Nephron (organoid): ENCODE data around the gene CLIP3.
"Not testable (repeated sequence)": the region's sequence is repeated elsewhere in the genome, so short reads cannot be mapped to it uniquely, and the experiment has no call there.

Experiments
- H3K27ac Mint-ChIP-seq, 3 experiments: 2 replicates each; pipeline ENCODE4 v1.8.0; 2020; ENCODE audit warnings: mixed read lengths in 3 of 3, mild to moderate bottlenecking in 2 of 3, moderate library complexity in 1 of 3
- H3K27me3 Mint-ChIP-seq: 2 replicates; pipeline ENCODE4 v1.8.0; 2021; ENCODE audit warnings: low read depth, mild to moderate bottlenecking, moderate library complexity, mixed read lengths
- H3K36me3 Mint-ChIP-seq: 2 replicates; pipeline ENCODE4 v1.8.0; 2020; ENCODE audit warnings: low read depth, mixed read lengths
- H3K4me1 Mint-ChIP-seq: 2 replicates; pipeline ENCODE4 v1.8.0; 2020; ENCODE audit warnings: mixed read lengths
- H3K4me3 Mint-ChIP-seq, 3 experiments: 2 replicates each; pipeline ENCODE4 v1.8.0; 2020; ENCODE audit warnings: mild to moderate bottlenecking in 3 of 3, mixed read lengths in 3 of 3, moderate library complexity in 2 of 3
- H3K9me3 Mint-ChIP-seq: 2 replicates; pipeline ENCODE4 v1.8.0; 2020; ENCODE audit warnings: mixed read lengths
- CTCF ChIP-seq, 3 experiments: fragments of 200-600 bp; sonication (generic); IDR thresholded peaks; one replicate each; pipeline ENCODE4 v1.5.0; 2021; ENCODE audit warnings: antibody characterized with exemption in 3 of 3; ENCODE audit not compliant: unreplicated experiment in 3 of 3

Gene CLIP3

GRCh38 chr19:36051236-36051635 lies 18.6 kb upstream of the CLIP3 start:
- H3K27ac Mint-ChIP-seq: peak overlapping the region; percentile 18 to 61 (median 32)
- peak in 2 of 3 experiments; percentile 32 to 39 for TF ChIP-seq CTCF (IDR thresholded peaks at IDR 0.05; ENCODE audit: unreplicated experiment in 3 of 3)
- H3K27me3 Mint-ChIP-seq: no peaks in the 10 kb centered on the region
- no peaks in the 10 kb centered on the region for H3K9me3 Mint-ChIP-seq
- H3K36me3 Mint-ChIP-seq: peaks cover 9% of the 10 kb centered on the region
- H3K4me3 Mint-ChIP-seq: peak overlapping the region; percentile 67 to 77 (median 71)
- peaks cover 21% of the 10 kb centered on the region for H3K4me1 Mint-ChIP-seq

- H3K9me3 Mint-ChIP-seq: no peaks in the 10 kb centered on the region
- H3K27ac Mint-ChIP-seq: no peak overlapping the region
- TF ChIP-seq CTCF (IDR thresholded peaks at IDR 0.05; ENCODE audit: unreplicated experiment in 3 of 3): no peak
- H3K4me1 Mint-ChIP-seq: peaks cover 13% of the 10 kb centered on the region
- peaks cover 17% of the 10 kb centered on the region for H3K36me3 Mint-ChIP-seq
- H3K4me3 Mint-ChIP-seq: peak overlapping the region in 1 of 3 experiments; percentile 9
- no peaks in the 10 kb centered on the region for H3K27me3 Mint-ChIP-seq
Observed at GRCh38 chr19:36049080-36049698, 16.5 kb upstream of the CLIP3 start.

GRCh38 chr19:36047835-36048234 lies 15.2 kb upstream of the CLIP3 start:
- Mint-ChIP-seq H3K4me1 (peaks cover 17% of the 10 kb centered on the region), H3K4me3 (no peak overlapping the region), H3K27me3 (no peaks in the 10 kb centered on the region), H3K9me3 (no peaks in the 10 kb centered on the region), H3K36me3 (peaks cover 17% of the 10 kb centered on the region), H3K27ac (no peak overlapping the region)
- TF ChIP-seq CTCF (IDR thresholded peaks at IDR 0.05; ENCODE audit: unreplicated experiment in 3 of 3): no peak

GRCh38 chr19:36046443-36047050 lies 13.9 kb upstream of the CLIP3 start:
- TF ChIP-seq CTCF (IDR thresholded peaks at IDR 0.05; ENCODE audit: unreplicated experiment in 3 of 3): no peak
- Mint-ChIP-seq H3K27ac (peak overlapping the region in 1 of 3 experiments; percentile 21), H3K27me3 (no peaks in the 10 kb centered on the region)

GRCh38 chr19:36043952-36044351 lies 11.3 kb upstream of the CLIP3 start:
- Mint-ChIP-seq H3K27me3 (no peaks in the 10 kb centered on the region), H3K27ac (peak overlapping the region; percentile 60 to 76 (median 65)), H3K4me3 (no peak overlapping the region), H3K9me3 (no peaks in the 10 kb centered on the region), H3K4me1 (peaks cover 23% of the 10 kb centered on the region), H3K36me3 (peaks cover 14% of the 10 kb centered on the region)
- no peak for TF ChIP-seq CTCF (IDR thresholded peaks at IDR 0.05; ENCODE audit: unreplicated experiment in 3 of 3)

More at GRCh38 chr19:36046443-36047050, 13.9 kb upstream of the CLIP3 start:
- Mint-ChIP-seq H3K36me3 (peaks cover 17% of the 10 kb centered on the region), H3K4me3 (no peak overlapping the region), H3K4me1 (peaks cover 27% of the 10 kb centered on the region), H3K9me3 (no peaks in the 10 kb centered on the region)

- TF ChIP-seq CTCF (IDR thresholded peaks at IDR 0.05; ENCODE audit: unreplicated experiment in 3 of 3): no peak
- no peaks in the 10 kb centered on the region for H3K9me3 Mint-ChIP-seq
- H3K4me3 Mint-ChIP-seq: peak overlapping the region in 1 of 3 experiments; percentile 28
Observed at GRCh38 chr19:36041831-36042230, 9.2 kb upstream of the CLIP3 start.

GRCh38 chr19:36041092-36041491 lies 8.4 kb upstream of the CLIP3 start:
- H3K9me3 Mint-ChIP-seq, H3K4me3 Mint-ChIP-seq, H3K27me3 Mint-ChIP-seq, H3K36me3 Mint-ChIP-seq: not testable (repeated sequence)
- Mint-ChIP-seq H3K4me1 (peaks cover 23% of the 10 kb centered on the region), H3K27ac (peak overlapping the region; percentile 93 to 97 (median 97))

More at GRCh38 chr19:36041831-36042230, 9.2 kb upstream of the CLIP3 start:
- H3K4me1 Mint-ChIP-seq: peaks cover 23% of the 10 kb centered on the region
- peak overlapping the region; percentile 93 to 97 (median 97) for H3K27ac Mint-ChIP-seq
- no peaks in the 10 kb centered on the region for H3K27me3 Mint-ChIP-seq
- peaks cover 14% of the 10 kb centered on the region for H3K36me3 Mint-ChIP-seq
